Endothelial cell (in vitro differentiated cells): ENCODE measurements around the gene UBE2E2. TPM values are rescaled to one million over a fixed set of nuclear protein-coding genes. Genes with fewer than 3 reads are reported as not detected.

Experiments used
- DNase-seq: peaks from one replicate; pipeline ENCODE4 v3.0.0; 2021; ENCODE audit warnings: low spot score
- H3K27ac Mint-ChIP-seq: one replicate; pipeline ENCODE4 v1.8.0; 2021; ENCODE audit warnings: mixed read lengths, inconsistent platforms; ENCODE audit not compliant: unreplicated experiment
- H3K27me3 Mint-ChIP-seq: one replicate; pipeline ENCODE4 v1.8.0; 2021; ENCODE audit warnings: mild to moderate bottlenecking, moderate library complexity, mixed read lengths, inconsistent platforms; ENCODE audit not compliant: unreplicated experiment
- H3K36me3 Mint-ChIP-seq: one replicate; pipeline ENCODE4 v1.8.0; 2021; ENCODE audit warnings: mild to moderate bottlenecking, low read depth, mixed read lengths, inconsistent platforms; ENCODE audit not compliant: unreplicated experiment
- H3K4me1 Mint-ChIP-seq: one replicate; pipeline ENCODE4 v1.8.0; 2021; ENCODE audit warnings: mild to moderate bottlenecking, mixed read lengths, inconsistent platforms; ENCODE audit not compliant: unreplicated experiment
- H3K4me3 Mint-ChIP-seq: one replicate; pipeline ENCODE4 v1.8.0; 2021; ENCODE audit warnings: mild to moderate bottlenecking, mixed read lengths, inconsistent platforms; ENCODE audit not compliant: unreplicated experiment
- H3K9me3 Mint-ChIP-seq: one replicate; pipeline ENCODE4 v1.8.0; 2021; ENCODE audit warnings: mixed read lengths, inconsistent platforms; ENCODE audit not compliant: unreplicated experiment
- CTCF ChIP-seq: fragments of 200-600 bp; sonication (generic); IDR thresholded peaks from one replicate; pipeline ENCODE4 v1.5.0; 2021; ENCODE audit warnings: antibody characterized with exemption; ENCODE audit not compliant: unreplicated experiment
- total RNA-seq: library from RNA; stranded (reverse); fragmentation: NEBNext Ultra II Directional; extraction: Animal tissue kit (Norgen Biotek cat#: 25700); gene quantifications from one replicate; pipeline ENCODE4 v1.2.1, GENCODE V29; 2021; ENCODE audit not compliant: unreplicated experiment

The UBE2E2 gene
- total RNA-seq, 1 donor from 2014 or later, result 46.9 TPM

- Mint-ChIP-seq H3K27me3 (no peaks in the 10 kb centered on the region), H3K4me1 (peaks cover 3% of the 10 kb centered on the region), H3K9me3 (no peaks in the 10 kb centered on the region), H3K27ac (no peak overlapping the region), H3K4me3 (no peak overlapping the region), H3K36me3 (peaks cover 5% of the 10 kb centered on the region)
- TF ChIP-seq CTCF, result no peak
- no peak for DNase-seq
Measured at GRCh38 chr3:23390989-23391553, 187.9 kb downstream of the UBE2E2 start.

- Mint-ChIP-seq H3K4me3 (no peak overlapping the region), H3K4me1 (peaks cover 3% of the 10 kb centered on the region), H3K9me3 (no peaks in the 10 kb centered on the region), H3K27ac (no peak overlapping the region), H3K27me3 (no peaks in the 10 kb centered on the region), H3K36me3 (peaks cover 5% of the 10 kb centered on the region)
- TF ChIP-seq CTCF, result no peak
- no peak for DNase-seq
Measured at GRCh38 chr3:23395115-23395514, 192.0 kb downstream of the UBE2E2 start.

- H3K27ac Mint-ChIP-seq, result no peak overlapping the region
- no peak overlapping the region for H3K4me3 Mint-ChIP-seq
- TF ChIP-seq CTCF, result no peak
- no peaks in the 10 kb centered on the region for H3K9me3 Mint-ChIP-seq
- peaks cover 3% of the 10 kb centered on the region for H3K4me1 Mint-ChIP-seq
- no peaks in the 10 kb centered on the region for H3K36me3 Mint-ChIP-seq
- no peaks in the 10 kb centered on the region for H3K27me3 Mint-ChIP-seq
- no peak for DNase-seq
Measured at GRCh38 chr3:23396746-23397145, 193.6 kb downstream of the UBE2E2 start.

- TF ChIP-seq CTCF, result no peak
- Mint-ChIP-seq H3K4me3 (no peak overlapping the region), H3K27ac (no peak overlapping the region), H3K36me3 (no peaks in the 10 kb centered on the region), H3K9me3 (no peaks in the 10 kb centered on the region), H3K27me3 (no peaks in the 10 kb centered on the region), H3K4me1 (no peaks in the 10 kb centered on the region)
- DNase-seq, result no peak
Measured at GRCh38 chr3:23399221-23399620, 196.1 kb downstream of the UBE2E2 start.

GRCh38 chr3:23402728-23403492 lies 199.8 kb downstream of the UBE2E2 start:
- no peak for TF ChIP-seq CTCF
- DNase-seq, result no peak
- Mint-ChIP-seq H3K9me3 (no peaks in the 10 kb centered on the region), H3K27ac (no peak overlapping the region), H3K4me1 (peaks cover 7% of the 10 kb centered on the region), H3K4me3 (no peak overlapping the region), H3K27me3 (peaks cover 5% of the 10 kb centered on the region), H3K36me3 (no peaks in the 10 kb centered on the region)
